Panc1 (cell line): ENCODE measurements around the gene FGFR4. TPM values are rescaled to one million over a fixed set of nuclear protein-coding genes. Genes with fewer than 3 reads are reported as not detected.

Experiments
- ATAC-seq: fragments of 200-7000 bp; cut with Tn5 transposase; 2 replicates; pipeline ENCODE4 v1.9.1; 2020; ENCODE audit warnings: mild to moderate bottlenecking, moderate library complexity
- Bru-seq: library from RNA; stranded (reverse); fragments of 400-500 nt; gene quantifications from one replicate; lab custom pipeline; 2021; lab: Mats Ljungman, UMichigan
- BruChase-seq, 2 experiments: library from RNA; stranded (reverse); fragments of 400-500 nt; gene quantifications; one replicate each; lab custom pipeline; 2021; lab: Mats Ljungman, UMichigan
- BruUV-seq: library from RNA; stranded (reverse); fragments of 400-500 nt; replicated peaks from 2 replicates; lab custom pipeline; 2021; lab: Mats Ljungman, UMichigan
- CTCF ChIA-PET: fragments of 300-600 bp; sonication (Branson Sonifier 250); formaldehyde crosslinking; loops from one replicate; lab custom pipeline; 2022; ENCODE audit warnings: antibody characterized with exemption; lab: Charles Lee
- POLR2A ChIA-PET: fragments of 300-600 bp; sonication (Branson Sonifier 250); formaldehyde crosslinking; loops from one replicate; lab custom pipeline; 2022; ENCODE audit warnings: antibody characterized with exemption; lab: Charles Lee
- DNase-seq: peaks from one replicate; pipeline ENCODE4 v3.0.0-alpha.2; 2010; ENCODE audit warnings: low read depth, low spot score
- H3K27ac ChIP-seq: 2 replicates; pipeline ENCODE4 v1.5.1; 2011; ENCODE audit warnings: mild to moderate bottlenecking, low read length, inconsistent platforms
- H3K27me3 ChIP-seq: fragments of 200-500 bp; sonication (Bioruptor generic); 2 replicates; pipeline ENCODE4 v1.6.0; 2014; ENCODE audit warnings: low read length, inconsistent platforms; ENCODE audit not compliant: control insufficient read depth, insufficient read depth
- H3K36me3 ChIP-seq: fragments of 200-500 bp; sonication (Bioruptor generic); 2 replicates; pipeline ENCODE4 v1.5.1; 2014; ENCODE audit warnings: inconsistent platforms, mild to moderate bottlenecking, low read length, moderate library complexity; ENCODE audit not compliant: control insufficient read depth, insufficient read depth
- H3K4me1 ChIP-seq: 2 replicates; pipeline ENCODE4 v1.5.1; 2011; ENCODE audit warnings: inconsistent platforms, mild to moderate bottlenecking, low read length, moderate library complexity; ENCODE audit not compliant: control insufficient read depth, insufficient read depth
- H3K4me3 ChIP-seq, 2 experiments: 2 replicates each; pipeline ENCODE4 v1.5.1; 2011 to 2012; ENCODE audit warnings: low read depth in 2 of 2, low read length in 2 of 2, mild to moderate bottlenecking in 2 of 2, inconsistent platforms in 1 of 2, moderate library complexity in 1 of 2
- H3K9me3 ChIP-seq: fragments of 200-500 bp; sonication (Bioruptor generic); 2 replicates; pipeline ENCODE4 v1.5.1; 2014; ENCODE audit warnings: low read depth, mild to moderate bottlenecking, inconsistent platforms, low read length, moderate library complexity; ENCODE audit not compliant: control insufficient read depth, insufficient read depth
- POLR2AphosphoS5 ChIP-seq: IDR thresholded peaks from 2 replicates; pipeline ENCODE4 v1.6.1; 2012; ENCODE audit warnings: mild to moderate bottlenecking, low read depth, low read length, moderate library complexity
- SIN3A ChIP-seq: IDR thresholded peaks from 2 replicates; pipeline ENCODE4 v1.6.1; 2012; ENCODE audit warnings: low read depth, mild to moderate bottlenecking, low read length, moderate library complexity, borderline replicate concordance; ENCODE audit not compliant: insufficient read depth
- TCF7L2 ChIP-seq: IDR thresholded peaks from 2 replicates; pipeline ENCODE4 v1.6.1; 2011; ENCODE audit warnings: mild to moderate bottlenecking, low read depth, low read length, inconsistent platforms
- in situ Hi-C: cut with HindIII; loops from 2 replicates; pipeline ENCODE4 v1.10.0; 2016; ENCODE audit warnings: low sequenced_read_pairs, low pct_unique_long_range_greater_than_20kb
- intact Hi-C: fragments of 100-400 bp; cut with micrococcal nuclease; formaldehyde crosslinking; loops from one replicate; pipeline ENCODE4 v1.10.0; 2022; ENCODE audit not compliant: unreplicated experiment
- long read RNA-seq: library from polyadenylated mRNA; unstranded; transcript quantifications from one replicate; pipeline ENCODE4 v2.0.0, GENCODE V29; 2021; ENCODE audit not compliant: unreplicated experiment
- polyA plus RNA-seq: library from polyadenylated mRNA; unstranded; fragments of >200 nt; gene quantifications from one replicate; pipeline ENCODE4 v1.2.1, GENCODE V29; 2012; ENCODE audit warnings: missing spikeins; ENCODE audit not compliant: insufficient read length
- total RNA-seq: library from RNA; stranded (reverse); gene quantifications from one replicate; pipeline ENCODE4 v1.2.1, GENCODE V29; 2021; ENCODE audit not compliant: unreplicated experiment
- TF ChIP-seq, protein P1 (sequence below): fragments of 450-650 bp; IDR thresholded peaks from 2 replicates; pipeline ENCODE4 v1.5.1; 2017; ENCODE audit warnings: mild to moderate bottlenecking
- TF ChIP-seq, protein P2 (sequence below), 2 experiments: IDR thresholded peaks; 2 replicates each; pipeline ENCODE4 v1.6.1; 2011 to 2012; ENCODE audit warnings: low read depth in 2 of 2, control low read depth in 1 of 2, low read length in 1 of 2, mild to moderate bottlenecking in 1 of 2, moderate library complexity in 1 of 2; ENCODE audit not compliant: insufficient read depth in 1 of 2

The FGFR4 gene
- total RNA-seq = 7.5 TPM
- polyA plus RNA-seq = 7.7 TPM
- Bru-seq, nascent RNA = percentile 39 among the genes with signal in this experiment
- BruChase-seq, experiment 1, labeled RNA remaining after a 2-hour chase = percentile 45 among the genes with signal in this experiment
- percentile 45 among the genes with signal in this experiment for BruChase-seq, experiment 2, labeled RNA remaining after a 6-hour chase
- long read RNA-seq, partial matches to known transcripts = 1 of 7 reads
- long read RNA-seq, other reads (novel, unspliced or antisense) = 3 of 7 reads

DNA sequence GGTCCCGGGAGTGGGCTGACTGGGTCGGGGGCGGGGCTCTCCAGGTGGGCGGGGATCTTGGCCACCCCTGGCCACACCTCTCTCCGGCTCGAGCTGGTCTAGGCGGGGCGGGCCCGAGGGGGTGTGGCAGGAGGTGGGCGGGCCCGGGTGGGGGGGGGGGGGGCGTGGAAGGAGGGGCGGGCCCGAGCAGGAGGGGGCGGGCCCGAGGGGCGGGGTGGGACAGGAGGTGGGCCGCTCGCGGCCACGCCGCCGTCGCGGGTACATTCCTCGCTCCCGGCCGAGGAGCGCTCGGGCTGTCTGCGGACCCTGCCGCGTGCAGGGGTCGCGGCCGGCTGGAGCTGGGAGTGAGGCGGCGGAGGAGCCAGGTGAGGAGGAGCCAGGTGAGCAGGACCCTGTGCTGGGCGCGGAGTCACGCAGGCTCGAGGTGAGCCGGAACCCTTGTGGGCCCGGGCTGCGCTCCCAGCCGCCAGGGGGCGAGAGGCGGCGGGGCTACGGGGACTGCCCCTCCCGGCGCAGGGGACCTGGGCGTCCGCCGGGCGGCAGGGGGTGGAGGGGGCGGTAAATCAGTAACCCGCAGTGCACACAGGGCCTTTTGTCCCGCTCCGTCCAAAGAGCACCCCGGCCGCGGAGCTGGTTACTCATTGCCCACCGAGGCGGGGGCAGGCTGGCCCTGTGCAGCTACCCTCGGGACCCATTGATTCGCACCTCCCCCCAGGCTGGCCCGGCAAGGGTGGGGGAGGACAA is at the start of gene FGFR4:
Gene FGFR4, plus strand, starts transcription at position 262 of the 744 bp plus-strand sequence. CDS start 2,688 bp downstream, outside the sequence.
- Histone ChIP-seq H3K4me1 (no peaks in the 10 kb centered on the region), H3K4me3 (peak within 1 kb of the TSS; percentile 47 to 55), H3K9me3 (no peaks in the 10 kb centered on the region), H3K27me3 (no peaks in the 10 kb centered on the region), H3K27ac (no peak within 1 kb of the TSS), H3K36me3 (no peaks in the 10 kb centered on the region)
- ChIA-PET POLR2A (no interaction called here), CTCF (interaction anchor here (0.6 to 2.3 kb wide), 8 partner anchors 14 to 406 kb away, joined by 3 to 14 read pairs (median 4); no protein-coding TSS in a partner anchor)
- no TSS peak for BruUV-seq
- DNase-seq (no peak), ATAC-seq (peak; percentile 84)
- in situ Hi-C loops (no loop called here), intact Hi-C loops (no loop called here)
- TF ChIP-seq SIN3A (no peak), TCF7L2 (no peak), POLR2AphosphoS5 (no peak)
- TF ChIP-seq, protein P1, sequence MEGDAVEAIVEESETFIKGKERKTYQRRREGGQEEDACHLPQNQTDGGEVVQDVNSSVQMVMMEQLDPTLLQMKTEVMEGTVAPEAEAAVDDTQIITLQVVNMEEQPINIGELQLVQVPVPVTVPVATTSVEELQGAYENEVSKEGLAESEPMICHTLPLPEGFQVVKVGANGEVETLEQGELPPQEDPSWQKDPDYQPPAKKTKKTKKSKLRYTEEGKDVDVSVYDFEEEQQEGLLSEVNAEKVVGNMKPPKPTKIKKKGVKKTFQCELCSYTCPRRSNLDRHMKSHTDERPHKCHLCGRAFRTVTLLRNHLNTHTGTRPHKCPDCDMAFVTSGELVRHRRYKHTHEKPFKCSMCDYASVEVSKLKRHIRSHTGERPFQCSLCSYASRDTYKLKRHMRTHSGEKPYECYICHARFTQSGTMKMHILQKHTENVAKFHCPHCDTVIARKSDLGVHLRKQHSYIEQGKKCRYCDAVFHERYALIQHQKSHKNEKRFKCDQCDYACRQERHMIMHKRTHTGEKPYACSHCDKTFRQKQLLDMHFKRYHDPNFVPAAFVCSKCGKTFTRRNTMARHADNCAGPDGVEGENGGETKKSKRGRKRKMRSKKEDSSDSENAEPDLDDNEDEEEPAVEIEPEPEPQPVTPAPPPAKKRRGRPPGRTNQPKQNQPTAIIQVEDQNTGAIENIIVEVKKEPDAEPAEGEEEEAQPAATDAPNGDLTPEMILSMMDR = peak; percentile 83; the same call in 1 of the 2 replicates
- TF ChIP-seq, protein P2, sequence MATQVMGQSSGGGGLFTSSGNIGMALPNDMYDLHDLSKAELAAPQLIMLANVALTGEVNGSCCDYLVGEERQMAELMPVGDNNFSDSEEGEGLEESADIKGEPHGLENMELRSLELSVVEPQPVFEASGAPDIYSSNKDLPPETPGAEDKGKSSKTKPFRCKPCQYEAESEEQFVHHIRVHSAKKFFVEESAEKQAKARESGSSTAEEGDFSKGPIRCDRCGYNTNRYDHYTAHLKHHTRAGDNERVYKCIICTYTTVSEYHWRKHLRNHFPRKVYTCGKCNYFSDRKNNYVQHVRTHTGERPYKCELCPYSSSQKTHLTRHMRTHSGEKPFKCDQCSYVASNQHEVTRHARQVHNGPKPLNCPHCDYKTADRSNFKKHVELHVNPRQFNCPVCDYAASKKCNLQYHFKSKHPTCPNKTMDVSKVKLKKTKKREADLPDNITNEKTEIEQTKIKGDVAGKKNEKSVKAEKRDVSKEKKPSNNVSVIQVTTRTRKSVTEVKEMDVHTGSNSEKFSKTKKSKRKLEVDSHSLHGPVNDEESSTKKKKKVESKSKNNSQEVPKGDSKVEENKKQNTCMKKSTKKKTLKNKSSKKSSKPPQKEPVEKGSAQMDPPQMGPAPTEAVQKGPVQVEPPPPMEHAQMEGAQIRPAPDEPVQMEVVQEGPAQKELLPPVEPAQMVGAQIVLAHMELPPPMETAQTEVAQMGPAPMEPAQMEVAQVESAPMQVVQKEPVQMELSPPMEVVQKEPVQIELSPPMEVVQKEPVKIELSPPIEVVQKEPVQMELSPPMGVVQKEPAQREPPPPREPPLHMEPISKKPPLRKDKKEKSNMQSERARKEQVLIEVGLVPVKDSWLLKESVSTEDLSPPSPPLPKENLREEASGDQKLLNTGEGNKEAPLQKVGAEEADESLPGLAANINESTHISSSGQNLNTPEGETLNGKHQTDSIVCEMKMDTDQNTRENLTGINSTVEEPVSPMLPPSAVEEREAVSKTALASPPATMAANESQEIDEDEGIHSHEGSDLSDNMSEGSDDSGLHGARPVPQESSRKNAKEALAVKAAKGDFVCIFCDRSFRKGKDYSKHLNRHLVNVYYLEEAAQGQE (IDR thresholded peaks at IDR 0.05; ENCODE audit: insufficient read depth in 1 of 2, low read depth in 2 of 2, low read length in 1 of 2) = no peak

DNA sequence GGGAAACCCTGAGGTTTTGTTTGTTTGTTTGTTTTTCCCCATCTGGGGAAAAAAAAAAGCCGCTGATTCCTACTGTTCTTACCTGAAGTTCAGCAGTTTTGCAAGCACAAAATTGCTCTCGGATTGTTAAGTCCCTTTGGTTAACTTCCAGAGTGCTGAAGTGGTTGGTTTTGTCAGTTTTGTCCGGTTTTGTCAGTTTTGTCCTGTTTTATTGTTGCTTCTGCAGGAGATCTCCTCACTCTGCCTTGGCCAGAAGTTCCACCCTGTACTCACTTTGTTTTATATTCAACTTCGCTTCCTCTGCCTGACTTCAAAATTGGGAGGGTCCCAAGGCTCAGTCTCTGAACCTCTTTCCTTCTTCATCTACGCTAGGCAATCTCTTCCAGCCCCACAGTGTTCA is 49.8 kb upstream of the FGFR4 start:
- ATAC-seq (no peak), DNase-seq (no peak)
- intact Hi-C loops (no loop called here), in situ Hi-C loops (no loop called here)
- TF ChIP-seq POLR2AphosphoS5 (no peak), TCF7L2 (no peak), SIN3A (no peak)
- TF ChIP-seq, protein P2 (IDR thresholded peaks at IDR 0.05; ENCODE audit: insufficient read depth in 1 of 2, low read depth in 2 of 2, low read length in 1 of 2) = no peak
- TF ChIP-seq, protein P1 = no peak
- Histone ChIP-seq H3K27me3 (no peaks in the 10 kb centered on the region), H3K36me3 (peaks cover 2% of the 10 kb centered on the region; the same call in 1 of the 2 replicates), H3K27ac (no peak overlapping the region), H3K4me3 (no peak overlapping the region), H3K4me1 (no peaks in the 10 kb centered on the region), H3K9me3 (no peaks in the 10 kb centered on the region)
- BruUV-seq = no TSS peak
- POLR2A ChIA-PET = no interaction called here
- CTCF ChIA-PET = no interaction called here
